Upper lobe of left lung (tissue), 6 donors: ENCODE results near the gene SERGEF. TPM values are rescaled to one million over a fixed set of nuclear protein-coding genes. Genes with fewer than 3 reads are reported as not detected.

ENCODE experiments used
- ATAC-seq, 2 donors: fragments of 200-7000 bp; cut with Tn5 transposase; one replicate each; pipeline ENCODE4 v1.9.1; 2022; ENCODE audit warnings: mild to moderate bottlenecking in 2 of 2, moderate library complexity in 2 of 2; ENCODE audit not compliant: low FRiP score in 2 of 2
- DNase-seq, 2 donors: peaks; one replicate each; pipeline ENCODE4 v3.0.0-alpha.2; 2019 to 2020
- H3K27ac ChIP-seq, 4 donors: fragments of 200-600 bp; sonication (generic); one replicate each; pipeline ENCODE4 v1.5.1; 2016 to 2019
- H3K27me3 ChIP-seq, 4 donors: fragments of 200-600 bp; sonication (generic); one replicate each; pipeline ENCODE4 v1.5.1; 2017 to 2019
- H3K36me3 ChIP-seq, 4 donors: fragments of 200-600 bp; sonication (generic); one replicate each; pipeline ENCODE4 v1.5.1; 2016 to 2019
- H3K4me1 ChIP-seq, 4 donors: fragments of 200-600 bp; sonication (generic); one replicate each; pipeline ENCODE4 v1.5.1; 2018 to 2019
- H3K4me3 ChIP-seq, 4 donors: fragments of 200-600 bp; sonication (generic); one replicate each; pipeline ENCODE4 v1.5.1; 2017 to 2019; ENCODE audit warnings: mild to moderate bottlenecking in 2 of 4, moderate library complexity in 1 of 4
- H3K9me3 ChIP-seq, 4 donors: fragments of 200-600 bp; sonication (generic); one replicate each; pipeline ENCODE4 v1.5.1; 2018 to 2019
- CTCF ChIP-seq, 6 experiments: fragments of 450-650 bp in 4 of 6; fragments of 200-600 bp in 2 of 6; sonication (generic) in 2 of 6; IDR thresholded peaks; one replicate each; pipeline ENCODE4 v1.5.1; 2016 to 2019; ENCODE audit warnings: antibody characterized with exemption in 6 of 6
- EP300 ChIP-seq, 4 donors: sonication (generic); formaldehyde crosslinking; IDR thresholded peaks; one replicate each; pipeline ENCODE4 v1.5.1; 2017; ENCODE audit warnings: antibody characterized with exemption in 4 of 4, control low read depth in 2 of 4
- POLR2A ChIP-seq, 4 donors: fragments of 450-650 bp; IDR thresholded peaks; one replicate each; pipeline ENCODE4 v1.5.1; 2016 to 2017; ENCODE audit warnings: antibody characterized with exemption in 4 of 4, mild to moderate bottlenecking in 2 of 4
- POLR2AphosphoS5 ChIP-seq, 2 donors: sonication (generic); formaldehyde crosslinking; IDR thresholded peaks; one replicate each; pipeline ENCODE4 v1.5.1; 2017; ENCODE audit warnings: antibody characterized with exemption in 2 of 2
- WGBS, 2 donors: methylation state at CpG; one replicate each; pipeline ENCODE4 v1.1.5; 2017 to 2018; 5-methylcytosine and 5-hydroxymethylcytosine counted together
- total RNA-seq, 6 donors: library from RNA; depleted of rRNA in 4 of 6; stranded (reverse); fragments of >200 nt in 4 of 6; gene quantifications; one replicate each; pipeline versions ENCODE4 v1.1.0 to v1.2.1, GENCODE V29; 2016 to 2021
- donor health status: DM: no; HTN: no; CAD: no; lungs with moderate emphysema.
- donor health status: DM: no; HTN: yes; CAD: no; lungs with severe emphysema.

SERGEF gene
- total RNA-seq, 6 donors from 2014 or later, result 21.7 to 40.5 (median 34.8) TPM

GRCh38 chr11:17922416-17922788 is 90.4 kb downstream of the SERGEF start:
- no peak overlapping the region for H3K4me3 ChIP-seq
- no peak for ATAC-seq
- 47 to 73% methylated on average over 2 of the region's 2 CpGs for WGBS, 2 donors
- DNase-seq, result no peak
- no peak for TF ChIP-seq CTCF (IDR thresholded peaks at IDR 0.05)
- TF ChIP-seq EP300 (IDR thresholded peaks at IDR 0.05), result no peak
- TF ChIP-seq POLR2AphosphoS5 (IDR thresholded peaks at IDR 0.05), result no peak
- no peak for TF ChIP-seq POLR2A (IDR thresholded peaks at IDR 0.05)
- no peaks in the 10 kb centered on the region for H3K27me3 ChIP-seq
- H3K36me3 ChIP-seq, result peaks cover 0 to 10% (median 7%) of the 10 kb centered on the region in 4 donors
- H3K9me3 ChIP-seq, result no peaks in the 10 kb centered on the region
- H3K4me1 ChIP-seq, result peaks cover 0 to 10% (median 4%) of the 10 kb centered on the region in 4 donors
- peak overlapping the region in 1 of 4 donors; percentile 47 for H3K27ac ChIP-seq

- H3K4me1 ChIP-seq, result peaks cover 0 to 10% (median 4%) of the 10 kb centered on the region in 4 donors
- no peaks in the 10 kb centered on the region for H3K9me3 ChIP-seq
- ATAC-seq (peak in 1 of 2 donors; percentile 43), DNase-seq (peak in 1 of 2 donors; percentile 25)
- peak overlapping the region in 1 of 4 donors; percentile 47 for H3K27ac ChIP-seq
- TF ChIP-seq EP300 (IDR thresholded peaks at IDR 0.05), result no peak
- no peak for TF ChIP-seq POLR2AphosphoS5 (IDR thresholded peaks at IDR 0.05)
- no peak for TF ChIP-seq CTCF (IDR thresholded peaks at IDR 0.05)
- TF ChIP-seq POLR2A (IDR thresholded peaks at IDR 0.05), result no peak
- peaks cover 0 to 12% (median 7%) of the 10 kb centered on the region in 4 donors for H3K36me3 ChIP-seq
- WGBS, 2 donors, result 39 to 48% methylated on average over 4 of the region's 4 CpGs
- H3K27me3 ChIP-seq, result no peaks in the 10 kb centered on the region
- H3K4me3 ChIP-seq, result no peak overlapping the region
These were observed 91.0 kb downstream of the SERGEF start for GRCh38 chr11:17921659-17922415.

GRCh38 chr11:17918049-17918605 is 94.7 kb downstream of the SERGEF start:
- Histone ChIP-seq H3K4me1 (peaks cover 0 to 10% (median 4%) of the 10 kb centered on the region in 4 donors), H3K27ac (no peak overlapping the region), H3K27me3 (no peaks in the 10 kb centered on the region), H3K36me3 (peaks cover 0 to 16% (median 2%) of the 10 kb centered on the region in 4 donors), H3K9me3 (no peaks in the 10 kb centered on the region), H3K4me3 (no peak overlapping the region)
- TF ChIP-seq EP300 (IDR thresholded peaks at IDR 0.05), result no peak
- TF ChIP-seq POLR2A (IDR thresholded peaks at IDR 0.05), result no peak
- TF ChIP-seq CTCF (IDR thresholded peaks at IDR 0.05), result no peak
- no peak for TF ChIP-seq POLR2AphosphoS5 (IDR thresholded peaks at IDR 0.05)
- 69 to 89% methylated on average over 1 of the region's 1 CpG for WGBS, 2 donors
- ATAC-seq (no peak), DNase-seq (no peak)

GRCh38 chr11:17917556-17917955 is 95.3 kb downstream of the SERGEF start:
- Histone ChIP-seq H3K4me3 (no peak overlapping the region), H3K27me3 (no peaks in the 10 kb centered on the region), H3K9me3 (no peaks in the 10 kb centered on the region), H3K27ac (no peak overlapping the region), H3K36me3 (peaks cover 0 to 16% (median 2%) of the 10 kb centered on the region in 4 donors), H3K4me1 (peaks cover 0 to 10% (median 3%) of the 10 kb centered on the region in 4 donors)
- TF ChIP-seq CTCF (IDR thresholded peaks at IDR 0.05) (no peak), POLR2AphosphoS5 (IDR thresholded peaks at IDR 0.05) (no peak), EP300 (IDR thresholded peaks at IDR 0.05) (no peak), POLR2A (IDR thresholded peaks at IDR 0.05) (no peak)
- WGBS, 2 donors, result 95 to 97% methylated on average over 3 of the region's 3 CpGs
- no peak for DNase-seq
- ATAC-seq, result no peak
